ENCODE data around the gene ARID1B. TPM values are rescaled to one million over a fixed set of nuclear protein-coding genes. Genes with fewer than 3 reads are reported as not detected.

ARID1B gene
- total and polyA plus RNA-seq, 2 of the 13 experiments (the other 11 are each of a cell fraction or from before 2014, with no cell fraction given), result 20.1 to 32.6 TPM

DNA sequence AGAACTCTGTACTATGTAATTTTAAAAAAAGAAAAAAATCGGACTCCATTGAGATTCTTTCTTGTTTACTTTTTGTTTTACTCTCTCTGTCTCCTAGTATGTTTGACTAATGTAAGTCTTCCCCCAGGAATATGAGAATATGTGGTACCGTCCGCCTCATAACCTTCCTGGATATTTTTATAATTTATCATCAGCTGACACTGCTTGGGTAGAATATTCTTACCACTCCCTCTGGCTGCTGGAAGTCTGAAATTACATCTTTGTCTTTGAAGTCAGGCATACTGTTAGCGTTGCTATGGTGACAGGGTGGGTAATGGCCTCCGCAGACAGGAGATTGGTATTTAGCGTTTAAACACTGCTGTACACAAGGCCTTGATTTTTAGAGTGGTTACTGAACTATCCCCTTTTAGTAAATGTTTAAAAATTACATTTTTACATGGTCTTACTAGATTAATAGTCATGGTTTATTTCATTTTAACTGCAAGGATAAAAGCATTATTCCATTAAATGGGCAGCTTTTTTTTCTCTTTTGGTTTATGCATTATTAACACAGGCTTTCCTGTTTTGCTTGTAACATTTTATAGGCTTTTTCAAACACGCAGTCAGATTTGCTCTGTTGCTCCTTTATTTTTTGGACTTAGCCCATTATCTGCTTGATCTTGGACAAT is 176.4 kb downstream of the ARID1B start (continued):
- TF ChIP-seq JARID2 (CRISPR knock-in tag; IDR thresholded peaks at IDR 0.05; ENCODE audit: insufficient replicate concordance) (no peak), CAMTA2 (CRISPR knock-in tag; IDR thresholded peaks at IDR 0.05; ENCODE audit: borderline replicate concordance) (no peak), MAFF (IDR thresholded peaks at IDR 0.05; ENCODE audit: low read depth, low read length) (no peak), ZNF678 (CRISPR knock-in tag; IDR thresholded peaks at IDR 0.05) (no peak), ZNF326 (CRISPR knock-in tag; IDR thresholded peaks at IDR 0.05; ENCODE audit: borderline replicate concordance) (no peak), ZNF720 (CRISPR knock-in tag; IDR thresholded peaks at IDR 0.05) (no peak), NCOA1 (CRISPR knock-in tag; IDR thresholded peaks at IDR 0.05) (no peak), ZNF776 (CRISPR knock-in tag; IDR thresholded peaks at IDR 0.05) (no peak), ZNF224 (CRISPR knock-in tag; IDR thresholded peaks at IDR 0.05) (no peak), RFXANK (CRISPR knock-in tag; IDR thresholded peaks at IDR 0.05) (no peak), ZFP41 (CRISPR knock-in tag; IDR thresholded peaks at IDR 0.05; ENCODE audit: borderline replicate concordance) (no peak), ZNF138 (CRISPR knock-in tag; IDR thresholded peaks at IDR 0.05; ENCODE audit: low read depth) (no peak), TEAD3 (CRISPR knock-in tag; optimal IDR thresholded peaks at IDR 0.05; ENCODE audit: borderline replicate concordance) (peak; percentile 87), ZNF451 (CRISPR knock-in tag; IDR thresholded peaks at IDR 0.05) (no peak)
- TF ChIP-seq, protein P1, sequence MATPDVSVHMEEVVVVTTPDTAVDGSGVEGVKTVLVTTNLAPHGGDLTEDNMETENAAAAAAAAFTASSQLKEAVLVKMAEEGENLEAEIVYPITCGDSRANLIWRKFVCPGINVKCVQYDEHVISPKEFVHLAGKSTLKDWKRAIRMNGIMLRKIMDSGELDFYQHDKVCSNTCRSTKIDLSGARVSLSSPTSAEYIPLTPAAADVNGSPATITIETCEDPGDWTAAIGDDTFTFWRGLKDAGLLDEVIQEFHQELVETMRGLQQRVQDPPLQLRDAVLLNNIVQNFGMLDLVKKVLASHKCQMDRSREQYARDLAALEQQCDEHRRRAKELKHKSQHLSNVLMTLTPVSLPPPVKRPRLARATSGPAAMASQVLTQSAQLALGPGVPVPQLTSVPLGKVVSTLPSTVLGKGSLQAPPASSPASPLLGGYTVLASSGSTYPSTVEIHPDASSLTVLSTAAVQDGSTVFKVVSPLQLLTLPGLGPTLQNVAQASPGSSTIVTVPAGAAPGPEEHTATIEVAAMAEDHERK (CRISPR knock-in tag; IDR thresholded peaks at IDR 0.05; ENCODE audit: low read depth), result no peak
- TF ChIP-seq, protein P2, sequence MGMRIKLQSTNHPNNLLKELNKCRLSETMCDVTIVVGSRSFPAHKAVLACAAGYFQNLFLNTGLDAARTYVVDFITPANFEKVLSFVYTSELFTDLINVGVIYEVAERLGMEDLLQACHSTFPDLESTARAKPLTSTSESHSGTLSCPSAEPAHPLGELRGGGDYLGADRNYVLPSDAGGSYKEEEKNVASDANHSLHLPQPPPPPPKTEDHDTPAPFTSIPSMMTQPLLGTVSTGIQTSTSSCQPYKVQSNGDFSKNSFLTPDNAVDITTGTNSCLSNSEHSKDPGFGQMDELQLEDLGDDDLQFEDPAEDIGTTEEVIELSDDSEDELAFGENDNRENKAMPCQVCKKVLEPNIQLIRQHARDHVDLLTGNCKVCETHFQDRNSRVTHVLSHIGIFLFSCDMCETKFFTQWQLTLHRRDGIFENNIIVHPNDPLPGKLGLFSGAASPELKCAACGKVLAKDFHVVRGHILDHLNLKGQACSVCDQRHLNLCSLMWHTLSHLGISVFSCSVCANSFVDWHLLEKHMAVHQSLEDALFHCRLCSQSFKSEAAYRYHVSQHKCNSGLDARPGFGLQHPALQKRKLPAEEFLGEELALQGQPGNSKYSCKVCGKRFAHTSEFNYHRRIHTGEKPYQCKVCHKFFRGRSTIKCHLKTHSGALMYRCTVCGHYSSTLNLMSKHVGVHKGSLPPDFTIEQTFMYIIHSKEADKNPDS (CRISPR knock-in tag; IDR thresholded peaks at IDR 0.05), result no peak
- TF ChIP-seq, protein P3, sequence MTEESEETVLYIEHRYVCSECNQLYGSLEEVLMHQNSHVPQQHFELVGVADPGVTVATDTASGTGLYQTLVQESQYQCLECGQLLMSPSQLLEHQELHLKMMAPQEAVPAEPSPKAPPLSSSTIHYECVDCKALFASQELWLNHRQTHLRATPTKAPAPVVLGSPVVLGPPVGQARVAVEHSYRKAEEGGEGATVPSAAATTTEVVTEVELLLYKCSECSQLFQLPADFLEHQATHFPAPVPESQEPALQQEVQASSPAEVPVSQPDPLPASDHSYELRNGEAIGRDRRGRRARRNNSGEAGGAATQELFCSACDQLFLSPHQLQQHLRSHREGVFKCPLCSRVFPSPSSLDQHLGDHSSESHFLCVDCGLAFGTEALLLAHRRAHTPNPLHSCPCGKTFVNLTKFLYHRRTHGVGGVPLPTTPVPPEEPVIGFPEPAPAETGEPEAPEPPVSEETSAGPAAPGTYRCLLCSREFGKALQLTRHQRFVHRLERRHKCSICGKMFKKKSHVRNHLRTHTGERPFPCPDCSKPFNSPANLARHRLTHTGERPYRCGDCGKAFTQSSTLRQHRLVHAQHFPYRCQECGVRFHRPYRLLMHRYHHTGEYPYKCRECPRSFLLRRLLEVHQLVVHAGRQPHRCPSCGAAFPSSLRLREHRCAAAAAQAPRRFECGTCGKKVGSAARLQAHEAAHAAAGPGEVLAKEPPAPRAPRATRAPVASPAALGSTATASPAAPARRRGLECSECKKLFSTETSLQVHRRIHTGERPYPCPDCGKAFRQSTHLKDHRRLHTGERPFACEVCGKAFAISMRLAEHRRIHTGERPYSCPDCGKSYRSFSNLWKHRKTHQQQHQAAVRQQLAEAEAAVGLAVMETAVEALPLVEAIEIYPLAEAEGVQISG (CRISPR knock-in tag; IDR thresholded peaks at IDR 0.05), result no peak
- TF ChIP-seq, protein P4, sequence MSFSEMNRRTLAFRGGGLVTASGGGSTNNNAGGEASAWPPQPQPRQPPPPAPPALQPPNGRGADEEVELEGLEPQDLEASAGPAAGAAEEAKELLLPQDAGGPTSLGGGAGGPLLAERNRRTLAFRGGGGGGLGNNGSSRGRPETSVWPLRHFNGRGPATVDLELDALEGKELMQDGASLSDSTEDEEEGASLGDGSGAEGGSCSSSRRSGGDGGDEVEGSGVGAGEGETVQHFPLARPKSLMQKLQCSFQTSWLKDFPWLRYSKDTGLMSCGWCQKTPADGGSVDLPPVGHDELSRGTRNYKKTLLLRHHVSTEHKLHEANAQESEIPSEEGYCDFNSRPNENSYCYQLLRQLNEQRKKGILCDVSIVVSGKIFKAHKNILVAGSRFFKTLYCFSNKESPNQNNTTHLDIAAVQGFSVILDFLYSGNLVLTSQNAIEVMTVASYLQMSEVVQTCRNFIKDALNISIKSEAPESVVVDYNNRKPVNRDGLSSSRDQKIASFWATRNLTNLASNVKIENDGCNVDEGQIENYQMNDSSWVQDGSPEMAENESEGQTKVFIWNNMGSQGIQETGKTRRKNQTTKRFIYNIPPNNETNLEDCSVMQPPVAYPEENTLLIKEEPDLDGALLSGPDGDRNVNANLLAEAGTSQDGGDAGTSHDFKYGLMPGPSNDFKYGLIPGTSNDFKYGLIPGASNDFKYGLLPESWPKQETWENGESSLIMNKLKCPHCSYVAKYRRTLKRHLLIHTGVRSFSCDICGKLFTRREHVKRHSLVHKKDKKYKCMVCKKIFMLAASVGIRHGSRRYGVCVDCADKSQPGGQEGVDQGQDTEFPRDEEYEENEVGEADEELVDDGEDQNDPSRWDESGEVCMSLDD (CRISPR knock-in tag; IDR thresholded peaks at IDR 0.05; ENCODE audit: borderline replicate concordance), result no peak
- TF ChIP-seq, protein P5, sequence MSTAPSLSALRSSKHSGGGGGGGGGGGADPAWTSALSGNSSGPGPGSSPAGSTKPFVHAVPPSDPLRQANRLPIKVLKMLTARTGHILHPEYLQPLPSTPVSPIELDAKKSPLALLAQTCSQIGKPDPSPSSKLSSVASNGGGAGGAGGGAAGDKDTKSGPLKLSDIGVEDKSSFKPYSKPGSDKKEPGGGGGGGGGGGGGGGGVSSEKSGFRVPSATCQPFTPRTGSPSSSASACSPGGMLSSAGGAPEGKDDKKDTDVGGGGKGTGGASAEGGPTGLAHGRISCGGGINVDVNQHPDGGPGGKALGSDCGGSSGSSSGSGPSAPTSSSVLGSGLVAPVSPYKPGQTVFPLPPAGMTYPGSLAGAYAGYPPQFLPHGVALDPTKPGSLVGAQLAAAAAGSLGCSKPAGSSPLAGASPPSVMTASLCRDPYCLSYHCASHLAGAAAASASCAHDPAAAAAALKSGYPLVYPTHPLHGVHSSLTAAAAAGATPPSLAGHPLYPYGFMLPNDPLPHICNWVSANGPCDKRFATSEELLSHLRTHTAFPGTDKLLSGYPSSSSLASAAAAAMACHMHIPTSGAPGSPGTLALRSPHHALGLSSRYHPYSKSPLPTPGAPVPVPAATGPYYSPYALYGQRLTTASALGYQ (CRISPR knock-in tag; IDR thresholded peaks at IDR 0.05), result no peak
